ENCODE data around the gene ZBTB46.

- TF ChIP-seq CHD2 (IDR thresholded peaks at IDR 0.05; ENCODE audit: borderline replicate concordance, low read depth, low read length): no peak
- TF ChIP-seq POLR2AphosphoS5 (IDR thresholded peaks at IDR 0.05; ENCODE audit: low read length): no peak
- no peak for TF ChIP-seq TAF1 (IDR thresholded peaks at IDR 0.05; ENCODE audit: borderline replicate concordance, low read depth, low read length)
- TF ChIP-seq SP1 (IDR thresholded peaks at IDR 0.05; ENCODE audit: low read depth, low read length): no peak
- no peak for TF ChIP-seq CHD4 (IDR thresholded peaks at IDR 0.05)
- no peak for TF ChIP-seq POLR2A (IDR thresholded peaks at IDR 0.05; ENCODE audit: low read depth, low read length)
- TF ChIP-seq CBX3 (IDR thresholded peaks at IDR 0.05; ENCODE audit: borderline replicate concordance, low read depth): no peak
Observed at GRCh38 chr20:63828124-63828523, 2.9 kb downstream of the ZBTB46 start.

Data from GM12878 (cell line).